HG02970 (cell line): ENCODE results near the gene CDK11B.
"Not testable (repeated sequence)": the region's sequence is repeated elsewhere in the genome, so short reads cannot be mapped to it uniquely, and the experiment has no call there.

Experiments
- ATAC-seq: cut with Tn5 transposase; IDR thresholded peaks from one replicate; pipeline ENCODE4 v1.9.1; 2021; ENCODE audit warnings: mild to moderate bottlenecking, moderate library complexity, moderate number of reproducible peaks; ENCODE audit not compliant: unreplicated experiment, low FRiP score

CDK11B gene

GRCh38 chr1:1683104-1683905 lies 24.5 kb upstream of the CDK11B start:
- no peak for ATAC-seq

DNA sequence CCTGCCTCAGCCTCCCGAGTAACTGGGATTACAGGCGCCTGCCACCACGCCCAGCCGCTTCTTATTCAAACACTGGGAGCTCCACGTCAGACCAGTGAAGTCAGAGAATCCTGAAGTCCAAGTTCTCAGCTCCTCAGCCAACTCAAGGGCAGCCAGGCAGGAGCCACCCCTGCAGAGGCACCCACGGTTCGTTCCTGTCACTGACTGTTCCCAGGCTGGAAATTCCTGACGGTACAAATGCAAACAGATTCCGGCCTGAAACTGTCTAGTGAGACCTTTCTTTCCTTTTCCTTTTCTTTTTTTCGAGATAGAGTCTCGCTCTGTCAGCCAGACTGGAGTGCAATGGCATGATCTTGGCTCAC lies 22.1 kb upstream of the CDK11B start:
- no peak for ATAC-seq

DNA sequence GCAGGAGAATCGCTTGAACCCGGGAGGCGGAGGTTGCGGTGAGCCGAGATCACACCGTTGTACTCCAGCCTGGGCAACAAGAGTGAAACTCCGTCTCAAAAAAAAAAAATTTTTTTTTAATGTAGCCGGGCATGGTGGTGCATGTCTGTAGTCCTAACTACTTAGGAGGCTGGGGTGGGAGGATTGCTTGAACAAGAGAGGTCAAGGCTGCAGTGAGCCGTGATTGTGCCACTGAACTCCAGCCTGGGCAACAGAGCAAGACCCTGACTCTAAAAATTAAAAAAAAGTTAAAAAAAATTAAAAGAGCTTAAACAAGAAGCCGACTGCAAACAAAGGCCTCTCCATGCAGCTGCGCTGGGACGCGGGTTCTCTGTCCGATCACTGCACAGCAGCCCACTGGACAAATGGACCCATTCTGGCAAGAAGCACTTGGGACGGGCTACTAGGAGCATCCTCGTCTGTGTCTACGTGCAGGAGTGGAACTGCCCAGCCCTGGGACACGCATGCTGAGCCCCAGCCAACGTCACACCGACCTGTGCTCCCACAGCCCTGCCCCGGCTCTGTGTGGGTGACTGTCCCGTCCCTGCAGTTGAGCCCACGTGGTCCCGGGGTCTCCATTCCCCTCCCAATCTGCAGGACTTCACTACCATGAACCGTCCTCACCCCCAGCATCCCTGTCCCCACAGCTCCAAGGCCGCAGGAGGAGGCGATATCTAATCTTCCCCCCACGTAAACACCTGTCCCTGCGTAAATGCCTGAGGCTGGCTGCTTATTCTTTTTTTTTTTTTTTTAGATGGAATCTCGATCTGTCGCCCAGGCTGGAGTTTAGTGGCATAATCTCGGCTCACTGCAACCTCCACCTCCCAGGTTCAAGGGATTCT lies 21.5 kb upstream of the CDK11B start:
- ATAC-seq: no peak

GRCh38 chr1:1678581-1679380 lies 20.0 kb upstream of the CDK11B start:
- no peak for ATAC-seq

DNA sequence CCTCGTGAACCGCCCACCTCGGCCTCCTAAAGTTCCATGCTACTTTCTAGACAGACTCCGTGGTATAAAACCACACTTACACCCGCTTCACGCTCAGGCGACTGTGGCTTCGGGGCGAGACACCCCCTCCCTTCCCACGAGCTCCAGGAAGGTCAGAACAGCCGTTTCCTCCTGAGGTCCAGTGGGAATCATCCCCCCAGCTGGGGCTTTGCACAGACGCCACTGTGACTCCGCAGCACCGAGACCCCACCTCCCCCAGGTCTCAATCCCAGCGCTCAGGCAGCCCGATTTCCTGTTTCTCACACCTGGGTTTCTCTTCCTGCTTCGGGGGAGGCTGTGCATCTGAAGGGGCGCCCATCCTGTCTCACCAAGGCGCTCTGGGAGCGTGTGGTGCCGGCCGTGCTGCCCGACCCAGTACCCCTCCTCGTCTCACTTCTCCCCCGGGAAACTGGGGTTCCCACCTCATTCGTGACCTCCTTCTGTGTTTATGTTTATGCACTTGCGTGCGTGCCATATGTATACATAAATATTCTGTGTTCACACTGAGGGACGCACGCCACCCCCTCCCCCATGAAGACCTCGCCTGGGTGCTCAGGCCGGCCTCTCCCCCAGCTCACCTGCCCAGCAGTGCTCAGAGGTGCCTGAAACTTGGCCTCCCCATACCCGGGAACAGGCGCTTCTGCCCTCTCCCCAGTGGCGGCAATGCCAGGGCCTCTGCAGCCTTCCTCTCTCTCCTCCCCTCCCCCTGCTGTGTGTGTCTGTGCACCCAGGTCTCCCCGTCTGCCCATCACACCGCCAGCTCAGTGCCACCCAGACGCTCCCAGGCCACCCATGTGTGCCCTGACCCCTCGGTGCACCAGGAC lies 19.1 kb upstream of the CDK11B start:
- ATAC-seq: peak; percentile 53

- not testable (repeated sequence) for ATAC-seq
Observed at GRCh38 chr1:1676087-1676486, 17.3 kb upstream of the CDK11B start.

DNA sequence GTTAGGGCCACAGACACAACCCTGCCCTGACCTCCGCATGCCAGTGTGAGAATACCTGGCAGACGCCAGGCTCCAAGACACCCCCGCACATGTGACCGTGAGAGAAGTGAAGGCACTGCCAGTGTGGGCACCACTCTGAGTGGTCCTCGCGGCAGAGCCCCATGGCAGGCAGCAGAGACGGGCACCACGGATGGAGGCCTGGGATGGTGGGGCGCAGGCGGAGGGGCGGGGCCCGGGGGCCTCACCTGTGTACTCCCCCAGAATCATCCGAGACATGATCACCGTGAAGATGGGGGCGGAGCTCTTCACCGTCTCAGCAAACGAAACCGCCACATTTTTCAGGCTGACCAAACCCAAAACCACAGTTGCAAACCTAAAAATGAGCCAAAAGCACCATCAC lies 16.4 kb upstream of the CDK11B start:
- ATAC-seq: not testable (repeated sequence)

DNA sequence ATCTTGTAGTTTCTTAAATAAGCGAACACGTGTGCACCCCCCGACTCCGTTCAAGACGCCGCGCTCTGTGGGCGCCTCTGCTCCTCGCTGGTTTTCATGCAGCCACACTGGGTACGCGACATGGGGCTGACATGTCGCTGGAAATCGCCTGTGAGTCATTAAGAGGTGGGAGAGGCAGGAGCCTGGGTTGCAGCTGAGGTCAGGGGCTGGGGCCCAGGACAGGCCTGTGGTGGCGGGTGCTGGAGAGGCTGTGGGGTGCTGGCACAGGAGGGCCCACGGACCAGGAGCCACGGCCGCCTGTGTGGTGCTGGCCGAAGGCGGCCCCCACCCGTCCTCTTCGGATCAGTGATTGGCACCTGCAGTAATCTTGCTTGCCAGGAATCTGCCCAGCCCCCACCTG lies 16.0 kb upstream of the CDK11B start:
- ATAC-seq: not testable (repeated sequence)

- ATAC-seq: no peak
Observed at GRCh38 chr1:1672181-1672965, 13.6 kb upstream of the CDK11B start.

DNA sequence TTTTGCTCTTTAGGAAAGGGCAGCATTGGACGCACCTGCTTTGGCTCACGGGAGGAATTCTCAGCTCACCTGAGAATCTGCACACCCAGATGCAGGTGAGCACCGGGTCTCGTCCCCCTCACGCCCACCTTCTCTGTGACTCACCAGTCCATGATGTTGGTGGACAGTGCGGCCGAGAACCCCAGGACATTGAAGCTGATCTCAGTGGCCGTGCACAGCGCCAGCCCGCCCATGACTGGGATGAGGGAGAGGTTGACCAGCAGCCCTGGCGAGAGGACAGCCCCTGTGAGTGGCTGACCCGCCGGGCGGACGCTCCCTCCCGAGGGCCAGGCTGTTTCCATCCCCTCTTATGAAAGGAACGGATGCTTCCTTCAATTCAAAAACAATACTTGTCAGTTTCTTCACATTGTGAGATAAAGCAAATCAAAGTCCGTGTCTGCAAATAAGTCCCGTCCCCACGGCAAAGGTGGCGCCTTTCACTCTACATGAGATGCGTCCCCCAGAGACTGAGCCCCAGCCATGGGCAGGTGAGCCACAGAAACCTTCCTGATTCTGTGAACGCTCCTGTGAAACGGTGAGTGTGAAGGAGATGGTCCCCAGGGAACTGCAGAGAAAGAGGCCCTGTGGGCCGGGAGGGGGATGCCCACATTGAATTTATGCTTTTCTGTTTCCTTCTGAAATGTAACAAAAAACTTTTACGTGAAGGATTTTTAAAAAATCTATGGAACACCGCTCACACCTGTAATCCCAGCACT lies 12.7 kb upstream of the CDK11B start:
- ATAC-seq: no peak

DNA sequence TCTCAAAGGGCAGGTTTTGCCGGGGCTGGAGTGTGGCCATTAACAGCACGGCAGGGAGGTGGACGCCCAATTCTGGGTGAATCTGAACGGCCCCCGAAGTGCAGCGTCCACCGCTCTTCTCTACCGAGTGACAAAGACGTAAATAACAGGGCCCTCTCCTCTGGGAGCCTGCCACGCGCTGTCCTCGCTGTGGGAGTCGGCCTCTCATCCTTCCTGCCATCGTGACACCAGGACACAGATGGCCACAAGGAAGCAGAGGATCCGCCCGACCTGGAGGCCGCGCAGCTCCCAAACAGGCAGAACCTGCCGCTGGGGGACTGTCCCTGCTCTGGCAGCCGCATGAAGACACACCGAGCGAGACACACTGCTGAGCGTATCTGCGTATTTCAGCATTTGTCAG lies 12.1 kb upstream of the CDK11B start:
- ATAC-seq: no peak

- no peak for ATAC-seq
Observed at GRCh38 chr1:1669468-1670440, 10.9 kb upstream of the CDK11B start.

DNA sequence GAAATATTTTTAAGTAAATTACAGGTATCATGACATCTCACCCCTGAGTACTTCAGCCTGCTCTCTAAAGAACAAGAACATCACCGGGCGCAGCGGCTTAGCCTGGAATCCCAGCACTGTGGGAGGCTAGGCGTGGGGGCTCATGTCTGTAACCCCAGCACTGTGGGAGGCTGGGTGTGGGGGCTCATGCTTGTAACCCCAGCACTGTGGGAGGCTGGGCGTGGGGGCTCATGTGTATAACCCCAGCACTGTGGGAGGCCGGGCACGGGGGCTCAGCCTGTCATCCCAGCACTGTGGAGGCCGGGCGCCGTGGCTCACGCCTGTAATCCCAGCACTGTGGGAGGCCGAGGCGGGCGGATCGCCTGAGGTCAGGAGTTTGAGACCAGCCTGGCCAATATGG lies 7.7 kb upstream of the CDK11B start:
- no peak for ATAC-seq

DNA sequence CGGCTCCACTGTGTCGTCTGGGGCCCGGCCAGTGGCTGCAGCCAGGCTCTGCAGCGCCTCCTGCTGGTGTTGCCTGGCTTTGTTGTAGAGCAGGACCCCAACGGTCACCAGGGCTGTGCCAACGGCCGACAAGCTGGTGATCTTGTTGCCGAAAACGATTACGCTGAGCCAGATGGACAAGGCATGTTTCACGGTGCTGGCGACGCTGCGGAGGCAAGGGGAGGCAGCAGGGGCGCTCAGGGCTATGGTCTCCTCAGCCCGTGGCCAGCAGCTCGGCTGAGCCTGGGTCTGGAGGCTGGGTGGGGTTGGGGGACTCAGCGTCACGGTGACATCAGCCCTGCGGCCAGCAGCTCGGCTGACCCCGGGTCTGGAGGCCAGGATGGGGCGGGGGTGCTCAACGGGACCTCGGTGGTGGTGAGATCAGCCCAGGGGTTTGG lies 7.0 kb upstream of the CDK11B start:
- ATAC-seq: no peak

DNA sequence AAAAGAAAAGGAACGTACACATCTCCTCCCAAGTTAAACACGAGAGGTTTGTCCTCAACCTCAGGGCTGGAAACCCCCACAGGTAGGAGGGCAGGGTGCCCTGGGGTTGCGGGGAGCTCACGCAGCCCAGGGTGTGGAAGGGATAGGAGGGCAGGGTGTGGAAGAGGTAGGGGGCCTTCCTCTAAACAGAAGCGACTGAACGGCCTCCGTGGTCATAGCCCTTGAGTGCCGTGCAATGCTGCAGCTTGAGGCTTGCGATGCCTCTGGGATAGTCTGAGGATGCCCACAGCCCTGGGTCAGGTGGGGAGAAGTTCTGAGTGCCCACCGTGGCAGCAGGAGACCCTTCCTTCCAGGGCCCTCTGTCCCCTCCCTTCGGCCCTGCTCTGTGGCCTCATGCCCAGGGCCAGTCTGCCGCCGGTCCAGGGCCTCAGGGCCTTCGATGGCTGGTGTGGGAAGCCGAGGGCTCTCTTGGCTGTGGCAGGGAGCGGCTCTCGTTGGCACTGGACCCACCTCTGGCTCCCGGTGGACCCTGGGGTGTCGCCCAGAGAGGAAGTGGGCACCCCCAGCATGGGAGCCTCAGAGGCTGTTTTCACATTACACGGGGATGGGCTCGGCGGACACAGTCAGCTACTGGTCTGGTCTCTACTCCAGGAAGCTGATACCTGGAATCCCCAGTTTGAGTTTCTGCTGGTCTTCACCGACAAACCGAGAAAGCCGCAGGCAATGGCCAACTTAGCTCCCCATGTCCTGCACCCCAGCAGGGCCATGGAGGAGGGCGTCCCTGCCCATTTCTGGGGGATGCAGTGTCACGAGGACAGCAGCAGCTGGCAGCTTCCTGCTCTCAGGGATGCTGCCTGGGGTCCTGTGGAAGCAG lies 6.4 kb upstream of the CDK11B start:
- no peak for ATAC-seq

DNA sequence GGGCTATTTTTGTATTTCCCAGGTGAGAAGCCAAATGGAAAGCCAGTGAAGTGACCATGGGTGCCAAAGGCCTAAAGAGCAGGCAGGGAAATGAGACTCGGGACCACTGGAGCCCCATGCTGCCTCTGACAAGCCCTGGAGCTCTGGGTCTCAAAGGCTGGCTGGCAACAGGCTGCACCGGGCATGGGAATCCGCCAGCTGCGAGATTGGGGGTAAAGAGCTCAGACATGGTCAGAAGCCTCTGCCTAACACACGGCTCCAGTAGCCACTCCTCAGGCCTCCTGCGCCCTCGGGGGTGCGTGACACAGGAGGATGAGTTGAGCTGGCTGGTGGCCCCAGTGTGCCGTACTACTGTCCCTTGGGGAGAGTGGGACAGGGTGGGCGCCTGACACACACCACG lies 5.5 kb upstream of the CDK11B start:
- ATAC-seq: not testable (repeated sequence)
